HFFc6 (cell line): ENCODE measurements around the gene LNP1. TPM values are rescaled to one million over a fixed set of nuclear protein-coding genes. Genes with fewer than 3 reads are reported as not detected.

ENCODE experiments used
- DNase-seq: peaks from one replicate; pipeline ENCODE4 v3.0.0-alpha.2; 2018
- H3K27ac Mint-ChIP-seq: 2 replicates; pipeline ENCODE4 v1.8.0; 2020; ENCODE audit warnings: mild to moderate bottlenecking, mixed read lengths
- H3K27me3 Mint-ChIP-seq: 2 replicates; pipeline ENCODE4 v1.8.0; 2021; ENCODE audit warnings: mild to moderate bottlenecking, moderate library complexity, mixed read lengths; ENCODE audit not compliant: insufficient read depth
- H3K36me3 Mint-ChIP-seq: 2 replicates; pipeline ENCODE4 v1.8.0; 2021; ENCODE audit warnings: low read depth, mixed read lengths
- H3K4me1 Mint-ChIP-seq: 2 replicates; pipeline ENCODE4 v1.8.0; 2020; ENCODE audit warnings: low read depth, mixed read lengths
- H3K4me3 Mint-ChIP-seq: 2 replicates; pipeline ENCODE4 v1.8.0; 2020; ENCODE audit warnings: mild to moderate bottlenecking, moderate library complexity, mixed read lengths
- H3K9me3 Mint-ChIP-seq: 2 replicates; pipeline ENCODE4 v1.8.0; 2020; ENCODE audit warnings: mild to moderate bottlenecking, mixed read lengths
- CTCF ChIP-seq: fragments of 200-600 bp; sonication (generic); IDR thresholded peaks from 2 replicates; pipeline ENCODE4 v1.5.0; 2021; ENCODE audit warnings: antibody characterized with exemption, mild to moderate bottlenecking
- total RNA-seq, 6 experiments: library from RNA; stranded (reverse); fragmentation: NEBNext Ultra II Directional; extraction: Animal tissue kit (Norgen Biotek cat#: 25700); gene quantifications; 2 replicates in 1 of 6; 3 replicates in 5 of 6; pipeline ENCODE4 v1.2.3, GENCODE V29; 2021

LNP1 gene
- total RNA-seq, 6 experiments from 2014 or later = 1.1 to 2.7 (median 1.6) TPM

GRCh38 chr3:100496711-100497261, 95.4 kb downstream of the LNP1 start:
- H3K36me3 Mint-ChIP-seq = no peaks in the 10 kb centered on the region
- peak overlapping the region; percentile 13; the same call in 1 of the 2 replicates for H3K4me3 Mint-ChIP-seq
- H3K27ac Mint-ChIP-seq = peak overlapping the region; percentile 56
- no peak for TF ChIP-seq CTCF
- peaks cover 55% of the 10 kb centered on the region for H3K4me1 Mint-ChIP-seq
- no peaks in the 10 kb centered on the region; the same call in 1 of the 2 replicates for H3K27me3 Mint-ChIP-seq
- DNase-seq = peak; percentile 57
- no peaks in the 10 kb centered on the region for H3K9me3 Mint-ChIP-seq

DNA sequence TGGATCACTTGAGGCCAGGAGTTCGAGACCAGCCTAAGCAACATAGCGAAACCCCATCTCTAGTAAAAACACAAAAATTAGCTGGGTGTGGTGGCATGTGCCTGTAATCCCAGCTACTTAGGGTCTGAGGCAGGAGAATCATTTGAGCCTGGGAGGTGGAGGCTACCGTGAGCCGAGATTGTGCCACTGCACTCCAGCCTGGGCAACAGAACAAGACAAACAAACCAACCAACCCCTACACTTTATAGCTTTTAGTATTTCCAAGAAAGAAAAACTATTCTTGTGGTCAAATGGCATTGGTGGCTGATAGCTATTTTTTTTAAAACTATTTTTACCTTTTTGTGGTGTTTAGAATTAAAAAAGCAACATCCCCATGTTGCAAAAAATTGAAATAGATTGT, 98.3 kb downstream of the LNP1 start:
- peaks cover 48% of the 10 kb centered on the region for H3K4me1 Mint-ChIP-seq
- no peak for TF ChIP-seq CTCF
- DNase-seq = no peak
- H3K9me3 Mint-ChIP-seq = no peaks in the 10 kb centered on the region
- H3K4me3 Mint-ChIP-seq = no peak overlapping the region
- peaks cover 4% of the 10 kb centered on the region; the same call in 1 of the 2 replicates for H3K36me3 Mint-ChIP-seq
- no peaks in the 10 kb centered on the region; the same call in 1 of the 2 replicates for H3K27me3 Mint-ChIP-seq
- no peak overlapping the region for H3K27ac Mint-ChIP-seq

DNA sequence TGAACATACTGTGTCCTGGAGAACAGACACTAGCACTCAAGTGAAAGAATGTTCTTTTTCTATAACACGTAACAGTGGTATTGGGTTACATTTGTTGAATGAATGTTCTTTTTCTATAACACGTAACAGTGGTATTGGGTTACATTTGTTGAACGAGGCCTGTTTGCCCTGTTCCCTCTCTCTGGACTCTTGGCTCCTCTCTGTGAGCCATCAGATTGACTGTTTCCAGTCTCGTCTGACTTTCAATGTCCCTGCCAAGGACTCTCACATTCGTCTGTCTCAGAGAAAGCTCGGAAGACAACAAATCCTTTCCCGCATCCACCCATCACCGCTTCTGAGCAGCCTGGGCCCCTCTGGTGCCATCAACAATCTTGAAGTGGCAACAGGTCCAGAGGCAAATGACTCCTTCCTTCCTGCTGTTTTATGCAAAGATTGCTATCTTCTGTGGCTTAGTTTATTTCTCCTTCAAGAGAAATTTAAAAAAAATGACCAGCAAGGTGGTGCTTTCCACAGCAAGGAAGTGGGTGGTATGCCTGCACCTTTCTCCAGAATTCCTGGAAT, 99.1 kb downstream of the LNP1 start:
- Mint-ChIP-seq H3K4me1 (peaks cover 41% of the 10 kb centered on the region), H3K27ac (no peak overlapping the region), H3K9me3 (no peaks in the 10 kb centered on the region), H3K27me3 (no peaks in the 10 kb centered on the region), H3K36me3 (peaks cover 4% of the 10 kb centered on the region; the same call in 1 of the 2 replicates), H3K4me3 (no peak overlapping the region)
- no peak for DNase-seq
- no peak for TF ChIP-seq CTCF

DNA sequence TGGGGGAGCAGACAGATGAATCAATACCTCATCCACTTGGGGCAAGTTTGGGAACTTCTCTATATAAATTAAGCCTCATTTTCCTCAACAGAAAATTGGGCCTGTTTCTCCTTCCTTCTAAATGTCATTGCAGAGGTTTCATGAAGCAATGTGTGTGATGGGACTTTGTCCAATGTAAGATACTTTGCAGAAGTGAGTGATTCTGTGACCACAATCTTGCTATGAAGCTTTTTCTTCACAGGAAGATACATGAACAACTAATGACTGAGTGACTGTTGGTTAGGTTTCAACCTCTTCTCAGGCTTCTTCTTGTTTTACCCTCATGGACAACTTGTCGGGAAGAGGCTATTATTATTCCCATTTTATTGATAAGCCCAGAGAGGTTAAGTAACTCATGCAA, 102.1 kb downstream of the LNP1 start:
- H3K36me3 Mint-ChIP-seq = peaks cover 13% of the 10 kb centered on the region; the same call in 1 of the 2 replicates
- peaks cover 17% of the 10 kb centered on the region for H3K4me1 Mint-ChIP-seq
- no peak for TF ChIP-seq CTCF
- no peak overlapping the region for H3K27ac Mint-ChIP-seq
- no peaks in the 10 kb centered on the region for H3K9me3 Mint-ChIP-seq
- H3K4me3 Mint-ChIP-seq = no peak overlapping the region
- H3K27me3 Mint-ChIP-seq = no peaks in the 10 kb centered on the region
- DNase-seq = no peak

Other genes with a start within 250 kb of the LNP1 start
- gene TBC1D23, start 140.5 kb upstream of the LNP1 start, total RNA-seq = 10 to 100 TPM; 62.1 to 76.5 (median 72.9) TPM
- gene NIT2, start 66.8 kb upstream of the LNP1 start, total RNA-seq = 10 to 100 TPM; 36.4 to 48.6 (median 42.7) TPM
- 10 to 100 TPM; 45.9 to 51.7 (median 48.7) TPM for gene TOMM70, start 450 bp upstream of the LNP1 start, total RNA-seq
- 10 to 100 TPM; 25.2 to 44.1 (median 28.5) TPM for gene TMEM45A, start 91.1 kb downstream of the LNP1 start, total RNA-seq
- gene ADGRG7, start 208.1 kb downstream of the LNP1 start, total RNA-seq = not detected